GM10266 (cell line): ENCODE measurements around the gene NTRK2.

Experiments used
- DNase-seq: peaks from one replicate; pipeline ENCODE4 v3.0.0; 2012; ENCODE audit errors: extremely low spot score
- TF ChIP-seq, protein P1 (sequence below): IDR thresholded peaks from 2 replicates; pipeline ENCODE4 v1.5.1; 2012; ENCODE audit warnings: mild to moderate bottlenecking, low read depth; ENCODE audit not compliant: control insufficient read depth, insufficient read depth; ENCODE audit errors: missing control alignments

The NTRK2 gene

DNA sequence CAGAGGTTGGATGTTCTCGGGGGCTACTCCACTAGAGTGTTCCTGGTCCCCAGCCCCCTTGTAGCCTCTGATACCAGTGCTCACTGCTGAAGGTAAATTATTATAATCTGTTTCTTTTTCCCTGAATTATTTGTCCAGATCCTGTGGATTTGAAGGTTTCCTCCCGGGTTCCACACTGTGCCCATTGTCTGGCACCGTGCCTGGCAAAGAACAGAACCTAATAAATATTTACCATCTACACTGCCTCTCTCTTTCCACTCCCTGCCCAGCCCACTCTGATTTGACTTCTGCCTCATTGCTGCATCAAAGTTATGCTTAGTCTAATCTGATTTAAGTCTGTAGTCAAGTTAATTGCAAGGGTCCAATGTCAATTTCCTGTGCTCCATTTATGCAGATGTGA lies 322.9 kb downstream of the NTRK2 start:
- no peak for DNase-seq
- TF ChIP-seq, protein P1, sequence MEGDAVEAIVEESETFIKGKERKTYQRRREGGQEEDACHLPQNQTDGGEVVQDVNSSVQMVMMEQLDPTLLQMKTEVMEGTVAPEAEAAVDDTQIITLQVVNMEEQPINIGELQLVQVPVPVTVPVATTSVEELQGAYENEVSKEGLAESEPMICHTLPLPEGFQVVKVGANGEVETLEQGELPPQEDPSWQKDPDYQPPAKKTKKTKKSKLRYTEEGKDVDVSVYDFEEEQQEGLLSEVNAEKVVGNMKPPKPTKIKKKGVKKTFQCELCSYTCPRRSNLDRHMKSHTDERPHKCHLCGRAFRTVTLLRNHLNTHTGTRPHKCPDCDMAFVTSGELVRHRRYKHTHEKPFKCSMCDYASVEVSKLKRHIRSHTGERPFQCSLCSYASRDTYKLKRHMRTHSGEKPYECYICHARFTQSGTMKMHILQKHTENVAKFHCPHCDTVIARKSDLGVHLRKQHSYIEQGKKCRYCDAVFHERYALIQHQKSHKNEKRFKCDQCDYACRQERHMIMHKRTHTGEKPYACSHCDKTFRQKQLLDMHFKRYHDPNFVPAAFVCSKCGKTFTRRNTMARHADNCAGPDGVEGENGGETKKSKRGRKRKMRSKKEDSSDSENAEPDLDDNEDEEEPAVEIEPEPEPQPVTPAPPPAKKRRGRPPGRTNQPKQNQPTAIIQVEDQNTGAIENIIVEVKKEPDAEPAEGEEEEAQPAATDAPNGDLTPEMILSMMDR: no peak

DNA sequence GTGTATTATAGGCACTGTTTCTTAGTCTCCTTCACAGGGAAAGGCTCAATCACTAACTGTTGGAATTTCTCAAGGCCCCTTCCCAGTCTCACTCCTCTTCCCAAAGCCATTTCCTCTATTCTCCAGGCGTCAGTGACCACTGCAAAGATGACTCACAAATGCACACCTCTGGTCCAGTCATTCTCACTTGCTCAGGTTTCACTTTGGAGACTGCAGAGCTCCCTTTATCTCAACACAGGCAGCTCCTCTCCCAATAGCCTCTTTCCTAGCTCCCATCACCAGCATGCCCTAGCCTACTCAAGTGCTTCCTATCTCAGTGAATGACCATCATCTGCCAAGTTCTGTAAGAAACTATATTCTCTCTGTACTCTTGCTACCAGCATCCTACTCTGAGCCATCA lies 323.6 kb downstream of the NTRK2 start:
- DNase-seq: no peak

DNA sequence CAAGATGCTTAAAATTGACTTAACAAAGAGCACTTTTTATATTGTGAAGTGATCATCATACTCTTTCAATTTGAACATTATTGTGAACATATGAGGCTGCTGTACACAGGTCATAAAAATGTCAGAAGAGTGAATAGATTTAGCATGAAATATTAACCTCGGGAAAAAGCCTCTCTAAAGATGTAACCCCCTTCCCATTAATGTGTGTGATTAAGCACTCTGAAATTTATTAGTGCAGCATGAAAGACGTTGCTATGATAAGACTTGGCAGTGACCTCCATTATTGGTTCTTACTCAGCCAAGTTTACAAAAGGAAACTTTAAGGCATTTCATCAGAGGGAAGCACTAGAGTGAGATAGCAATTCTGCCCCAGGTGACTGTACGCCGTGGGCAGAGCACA lies 326.5 kb downstream of the NTRK2 start:
- DNase-seq: no peak
- TF ChIP-seq, protein P1: no peak

More for the DNA sequence above, 323.6 kb downstream of the NTRK2 start:
- TF ChIP-seq, protein P1: no peak

DNA sequence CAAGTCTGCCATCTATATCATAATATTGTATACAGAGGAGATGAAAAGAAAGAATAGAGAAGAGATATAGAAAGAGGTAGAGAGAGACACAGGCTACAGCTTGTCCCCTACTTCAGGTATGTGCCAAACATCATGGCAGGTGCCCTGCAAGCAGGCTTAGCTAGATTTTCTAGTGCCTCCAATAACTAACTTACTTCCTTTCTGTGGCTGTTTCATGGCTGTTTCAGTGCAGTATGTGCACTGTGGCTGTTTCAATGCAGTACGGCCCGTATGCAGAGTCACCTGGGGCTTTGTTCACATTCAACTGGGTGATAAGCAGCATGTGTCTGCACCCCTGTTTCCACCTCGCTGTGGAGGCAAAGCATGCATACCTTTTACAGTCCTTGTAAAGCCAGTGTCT lies 327.2 kb downstream of the NTRK2 start:
- TF ChIP-seq, protein P1: no peak
- no peak for DNase-seq

DNA sequence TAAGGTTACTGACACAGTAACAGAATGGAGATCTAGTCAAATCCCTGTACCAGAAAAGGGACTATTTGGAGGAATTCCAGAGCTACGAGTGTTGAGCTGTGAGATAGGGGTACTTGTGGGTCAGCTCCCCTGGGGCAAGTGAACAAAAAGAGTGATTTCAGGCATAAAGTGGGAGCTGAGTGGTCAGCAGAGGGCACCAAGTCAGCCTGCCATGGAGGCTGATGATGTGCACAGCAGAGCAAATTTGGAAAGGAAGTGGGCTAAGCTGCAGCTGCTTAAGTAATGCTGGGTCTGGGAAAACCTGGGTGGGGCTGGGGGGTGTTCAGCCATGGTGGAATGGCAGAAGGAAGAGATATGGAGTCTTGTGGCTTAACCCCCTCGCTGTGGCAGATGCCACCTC lies 327.9 kb downstream of the NTRK2 start:
- no peak for DNase-seq
- TF ChIP-seq, protein P1: peak; percentile 35

DNA sequence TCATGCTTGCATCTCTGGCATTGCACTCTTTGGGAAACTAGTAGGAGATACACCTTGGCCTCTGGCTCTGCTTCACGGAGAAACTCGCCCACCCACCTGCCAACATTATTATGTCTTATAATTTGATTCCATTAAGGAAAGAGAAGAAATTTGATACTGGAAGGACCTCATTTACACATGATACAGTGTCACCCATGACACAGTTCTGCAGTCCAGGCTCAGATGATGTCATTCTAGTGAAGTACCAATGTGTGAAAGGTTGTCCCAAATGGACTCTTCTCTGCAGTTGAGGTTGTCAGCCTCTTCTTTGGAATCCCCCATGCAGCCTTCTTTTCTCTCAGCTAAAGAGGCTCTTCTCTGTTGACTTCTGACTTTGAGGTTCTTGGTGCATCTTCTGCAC lies 329.1 kb downstream of the NTRK2 start:
- TF ChIP-seq, protein P1: no peak

DNA sequence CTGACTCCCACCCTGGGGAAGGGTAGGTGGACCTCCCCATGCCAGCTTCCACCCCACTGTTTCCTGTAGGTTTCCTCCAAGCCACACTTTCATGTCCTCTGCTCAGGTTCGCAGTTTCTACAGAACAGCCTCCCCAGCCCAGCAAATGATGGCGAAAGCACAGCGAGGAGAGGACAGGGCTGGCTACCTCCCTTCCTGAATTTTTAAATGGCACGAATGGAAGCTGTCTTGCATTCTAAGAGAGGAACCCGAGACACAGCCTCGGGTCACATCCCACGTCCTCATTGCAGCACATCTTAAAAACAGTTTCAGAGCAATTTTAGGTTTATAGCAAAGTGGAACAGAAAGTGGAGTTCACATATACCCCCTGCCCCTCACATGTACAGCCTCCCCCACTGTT lies 330.3 kb downstream of the NTRK2 start:
- no peak for DNase-seq
- TF ChIP-seq, protein P1: no peak

More for the DNA sequence above, 329.1 kb downstream of the NTRK2 start:
- DNase-seq: no peak

DNA sequence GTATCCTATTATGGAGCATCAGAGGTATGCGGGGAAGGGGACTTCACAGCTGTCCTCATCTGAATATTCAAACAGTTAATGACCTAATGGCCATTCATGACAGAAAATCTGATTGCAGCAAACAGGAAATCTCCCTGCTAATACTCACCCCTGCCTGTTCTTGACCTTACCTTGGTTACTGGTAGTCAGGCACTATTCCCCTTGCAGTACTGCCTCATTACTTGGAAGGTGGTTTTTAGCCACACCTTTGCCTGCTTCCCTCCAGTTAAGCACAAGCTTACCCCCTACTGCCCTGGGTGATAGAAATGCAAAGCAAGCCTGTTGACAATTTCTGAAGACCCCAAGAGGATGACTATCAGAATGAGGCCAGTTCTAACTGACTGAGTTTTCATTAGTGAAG lies 332.4 kb downstream of the NTRK2 start:
- no peak for DNase-seq
- TF ChIP-seq, protein P1: no peak
